Stimulated activated CD8-positive, alpha-beta memory T cell treated with anti-CD3 and anti-CD28 coated beads, Interleukin-12 subunit alpha, Interleukin-12 subunit beta, amount 100 ng/mL, for 1 hour (primary cell): ENCODE measurements around the gene MED26.

Experiments
- DNase-seq: peaks from one replicate; pipeline ENCODE4 v3.0.0-alpha.2; 2020; ENCODE audit warnings: low read depth

The MED26 gene

GRCh38 chr19:16536130-16536529 lies 91.9 kb downstream of the MED26 start:
- no peak for DNase-seq

DNA sequence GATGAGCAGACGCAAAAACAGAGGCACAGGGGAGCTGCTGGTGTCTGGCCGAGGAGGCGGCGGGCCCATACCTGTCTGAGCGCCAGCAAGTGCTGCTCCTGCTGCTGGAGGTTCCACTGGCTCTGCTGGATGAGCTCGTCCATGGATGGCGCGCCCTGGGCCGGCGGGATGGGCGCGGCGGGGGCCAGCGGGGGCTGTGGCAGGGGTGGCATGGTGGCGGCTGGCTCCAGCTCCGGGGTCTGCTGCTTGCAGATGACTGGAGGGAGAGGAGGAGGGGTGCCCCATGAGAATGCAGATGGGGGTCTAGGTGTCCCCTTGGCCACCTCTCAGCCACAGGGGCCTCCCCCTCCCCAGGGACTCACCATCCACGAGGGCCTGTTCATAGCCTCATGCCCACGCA lies 92.6 kb downstream of the MED26 start:
- DNase-seq: no peak

DNA sequence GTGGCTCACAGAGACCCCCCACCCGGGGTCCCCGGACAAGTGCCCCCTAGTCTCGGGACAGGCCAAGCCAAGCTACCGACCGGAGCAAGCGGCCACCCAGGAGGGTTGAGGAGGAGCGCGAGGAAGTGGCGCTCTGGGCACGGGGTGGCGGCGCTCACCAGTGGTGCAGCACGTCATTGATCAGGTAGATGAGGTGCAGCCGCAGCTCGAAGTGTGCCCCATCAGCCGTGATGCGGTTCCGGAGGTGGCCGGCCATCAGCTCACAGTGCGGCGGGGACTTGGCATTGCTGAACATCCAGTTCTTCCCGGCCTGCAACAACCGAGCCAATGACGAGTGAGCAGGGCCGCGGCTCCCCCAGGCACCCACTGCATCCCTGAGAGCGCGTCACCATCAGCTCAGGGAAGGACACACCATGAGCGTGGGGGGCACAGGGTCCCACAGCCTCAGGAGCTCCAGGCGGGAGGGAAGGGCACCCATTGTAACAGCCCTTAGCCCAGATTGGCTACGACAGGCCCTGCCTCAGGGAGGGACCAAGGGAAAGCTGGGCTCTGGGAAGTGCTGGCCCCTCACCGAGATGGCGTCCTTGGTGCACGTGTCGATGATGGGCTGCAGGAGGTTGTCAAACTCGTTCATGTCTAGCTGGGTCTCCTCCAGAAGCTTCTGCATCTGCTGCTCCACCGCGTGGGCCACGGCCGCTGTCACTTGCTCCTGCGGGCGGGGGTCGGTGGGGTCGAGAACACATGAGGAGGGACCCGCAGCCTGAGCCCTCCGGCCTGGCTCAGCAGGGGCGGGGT lies 95.4 kb downstream of the MED26 start:
- no peak for DNase-seq

GRCh38 chr19:16531380-16531669 lies 96.7 kb downstream of the MED26 start:
- DNase-seq: no peak

- no peak for DNase-seq
Measured at GRCh38 chr19:16530540-16531379, 97.2 kb downstream of the MED26 start.

DNA sequence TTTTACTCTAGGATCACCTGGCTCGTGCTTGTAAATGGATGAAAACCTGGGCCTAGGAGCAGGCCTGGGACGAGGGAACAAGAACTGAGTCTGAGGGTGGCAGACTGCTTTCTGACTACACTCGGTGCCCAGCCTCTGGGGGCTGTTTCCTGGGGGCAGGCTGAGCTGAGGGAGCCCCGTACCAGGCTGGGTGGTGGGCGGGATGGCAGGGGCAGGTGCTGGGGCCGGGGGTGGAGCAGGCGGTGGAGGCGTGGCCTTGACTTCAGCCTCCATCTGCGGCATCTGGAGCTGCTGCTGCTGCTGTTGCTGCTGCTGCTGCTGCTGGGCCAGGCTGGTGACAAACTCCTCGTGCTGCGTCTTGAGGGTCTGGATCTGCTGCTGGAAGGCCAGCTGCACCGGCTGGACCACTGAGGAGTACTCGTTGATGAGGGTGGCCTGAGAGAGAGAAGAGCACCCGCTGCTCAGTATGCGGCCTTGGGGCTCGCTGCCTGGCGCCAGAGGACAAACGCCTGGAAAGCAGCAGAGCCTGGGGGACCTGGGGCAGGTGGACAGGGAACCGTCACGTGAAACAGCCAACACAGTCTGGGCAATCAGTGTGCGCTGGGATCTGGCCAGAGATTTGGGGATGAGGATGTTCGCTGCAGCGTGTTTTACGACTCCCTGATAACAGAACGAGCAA lies 98.4 kb downstream of the MED26 start:
- DNase-seq: no peak

DNA sequence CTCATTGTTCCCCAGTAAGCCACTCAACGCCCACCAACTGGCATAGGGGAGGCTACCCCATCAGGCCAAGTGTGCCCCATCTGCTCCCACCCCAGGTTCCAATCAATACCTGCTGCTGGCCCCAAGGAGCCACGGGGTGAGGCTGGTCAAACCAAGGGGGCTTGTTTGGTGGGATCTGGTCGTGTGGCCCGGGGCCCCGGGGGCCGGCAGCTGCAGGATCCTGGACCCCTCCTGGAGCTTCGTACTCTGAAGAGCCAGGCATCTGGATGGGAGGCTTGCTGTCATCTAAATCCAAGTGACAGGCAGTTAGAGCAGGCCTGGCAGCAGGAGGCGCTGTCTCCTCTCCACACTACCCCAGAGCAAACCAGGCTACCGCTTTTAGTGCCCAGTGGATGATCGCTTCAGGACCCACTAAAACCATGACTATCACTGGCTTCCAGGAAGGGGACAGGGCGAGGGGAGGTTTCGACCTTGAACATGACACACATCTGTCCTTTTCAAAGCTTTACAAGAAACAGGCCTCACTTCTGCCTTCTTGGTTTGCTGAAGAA lies 100.0 kb downstream of the MED26 start:
- DNase-seq: peak; percentile 21

- DNase-seq: no peak
Measured at GRCh38 chr19:16527334-16527935, 100.6 kb downstream of the MED26 start.

GRCh38 chr19:16525751-16526481 lies 102.1 kb downstream of the MED26 start:
- no peak for DNase-seq

DNA sequence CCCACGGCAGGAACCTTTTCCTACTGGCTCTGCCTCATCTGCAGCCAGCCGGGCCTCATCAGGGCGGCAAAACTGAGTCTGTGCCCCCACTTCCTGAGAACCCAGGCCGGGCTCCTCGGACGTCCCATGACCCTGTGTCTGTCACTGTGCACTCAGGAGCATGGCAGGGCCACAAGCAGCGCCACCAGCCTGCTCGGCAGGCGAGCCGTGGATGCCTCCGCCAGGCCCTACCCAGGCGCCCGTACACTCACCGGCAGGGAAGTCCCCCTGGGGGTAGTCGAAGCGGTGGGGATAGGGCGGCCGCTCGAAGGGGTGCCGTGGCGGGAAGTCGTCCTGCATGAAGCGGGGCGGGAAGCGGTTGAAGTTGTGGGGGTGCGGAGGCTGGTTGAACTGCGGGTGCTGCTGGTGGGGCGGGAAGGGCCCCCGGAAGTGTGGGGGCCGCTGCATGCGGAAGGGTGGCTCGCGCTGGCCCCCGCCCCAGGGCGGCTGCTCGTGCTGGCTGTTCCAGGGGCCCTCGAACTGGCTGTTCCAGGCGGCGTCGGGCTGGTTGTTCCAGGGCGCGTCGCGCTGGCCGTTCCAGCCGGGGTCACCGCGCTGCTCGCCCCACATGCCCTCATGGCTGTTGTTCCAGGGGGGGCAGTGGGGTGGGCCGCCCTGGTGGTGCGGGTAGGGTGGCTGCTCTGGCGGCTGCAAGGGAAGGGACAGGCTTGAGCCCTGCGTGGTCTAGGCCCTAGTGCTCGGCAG lies 102.8 kb downstream of the MED26 start:
- DNase-seq: no peak
